HEK293 (cell line): ENCODE measurements around the gene SEM1.

Experiments
- CTCF ChIA-PET: fragments of 350-600 bp; formaldehyde crosslinking; extraction: SDS; loops from one replicate; lab custom pipeline; 2021; ENCODE audit warnings: antibody characterized with exemption; lab: Yijun Ruan, JAX
- POLR2A ChIA-PET: fragments of 300-600 bp; formaldehyde crosslinking; extraction: SDS; loops from one replicate; lab custom pipeline; 2020; ENCODE audit warnings: antibody characterized with exemption, inconsistent platforms; lab: Yijun Ruan, JAX
- H3K27ac ChIP-seq: fragments of 200-500 bp; sonication (Bioruptor generic); 2 replicates; pipeline ENCODE4 v1.5.1; 2014; ENCODE audit warnings: low read depth, low read length, control low read depth, inconsistent platforms; ENCODE audit errors: extremely low read depth
- H3K36me3 ChIP-seq, 2 experiments: fragments of 200-500 bp in 1 of 2; sonication (Bioruptor generic) in 1 of 2; 1 replicate in 1 of 2; 2 replicates in 1 of 2; pipeline ENCODE4 v1.5.1; 2014 to 2017; ENCODE audit warnings: inconsistent platforms in 2 of 2, low read length in 2 of 2; ENCODE audit not compliant: control insufficient read depth in 2 of 2, insufficient read depth in 1 of 2
- H3K4me1 ChIP-seq: fragments of 200-500 bp; sonication (Bioruptor generic); 2 replicates; pipeline ENCODE4 v1.5.1; 2014; ENCODE audit warnings: mild to moderate bottlenecking, low read length, inconsistent platforms; ENCODE audit not compliant: control insufficient read depth, insufficient read depth
- H3K4me3 ChIP-seq: 2 replicates; pipeline ENCODE4 v1.5.1; 2011; ENCODE audit warnings: low read depth, mild to moderate bottlenecking, control low read depth, low read length, moderate library complexity
- H3K9me3 ChIP-seq: fragments of 200-500 bp; sonication (Bioruptor generic); 2 replicates; pipeline ENCODE4 v1.5.1; 2014; ENCODE audit warnings: low read depth, low read length, inconsistent platforms; ENCODE audit not compliant: control insufficient read depth, insufficient read depth
- IKZF3 ChIP-seq: fragments of 450-650 bp; IDR thresholded peaks from 2 replicates; pipeline ENCODE4 v1.5.0; 2018; ENCODE audit warnings: missing biosample characterization, mild to moderate bottlenecking, missing genetic modification characterization, moderate library complexity
- KLF1 ChIP-seq: fragments of 450-650 bp; formaldehyde crosslinking; IDR thresholded peaks from 2 replicates; pipeline ENCODE4 v1.5.1; 2016; ENCODE audit warnings: missing biosample characterization, missing genetic modification characterization
- MEIS1 ChIP-seq: sonication (generic); formaldehyde crosslinking; IDR thresholded peaks from 2 replicates; pipeline ENCODE4 v1.8.1; 2022; ENCODE audit warnings: missing genetic modification reagents, mild to moderate bottlenecking, borderline replicate concordance
- OSR2 ChIP-seq: fragments of 450-650 bp; formaldehyde crosslinking; IDR thresholded peaks from 2 replicates; pipeline ENCODE4 v1.5.1; 2016; ENCODE audit warnings: missing biosample characterization, missing genetic modification characterization
- ZBTB48 ChIP-seq: fragments of 450-650 bp; formaldehyde crosslinking; IDR thresholded peaks from 2 replicates; pipeline ENCODE4 v1.5.1; 2016; ENCODE audit warnings: missing biosample characterization, missing genetic modification characterization
- ZBTB7A ChIP-seq: fragments of 450-650 bp; formaldehyde crosslinking; IDR thresholded peaks from 2 replicates; pipeline ENCODE4 v1.5.1; 2016; ENCODE audit warnings: low read depth, missing biosample characterization, missing genetic modification characterization
- ZFHX2 ChIP-seq: fragments of 450-650 bp; formaldehyde crosslinking; conservative IDR thresholded peaks from 2 replicates; pipeline ENCODE4 v1.5.1; 2016; ENCODE audit warnings: missing biosample characterization, missing genetic modification characterization
- ZNF10 ChIP-seq: fragments of 450-650 bp; formaldehyde crosslinking; IDR thresholded peaks from 2 replicates; pipeline ENCODE4 v1.5.1; 2017; ENCODE audit warnings: missing biosample characterization, missing genetic modification characterization
- ZNF157 ChIP-seq: fragments of 450-650 bp; formaldehyde crosslinking; IDR thresholded peaks from 2 replicates; pipeline ENCODE4 v1.5.1; 2016; ENCODE audit warnings: missing biosample characterization, missing genetic modification characterization
- ZNF292 ChIP-seq: fragments of 450-650 bp; formaldehyde crosslinking; IDR thresholded peaks from 2 replicates; pipeline ENCODE4 v1.5.1; 2016; ENCODE audit warnings: low read depth, missing biosample characterization, missing genetic modification characterization, borderline replicate concordance
- ZNF366 ChIP-seq: fragments of 450-650 bp; formaldehyde crosslinking; conservative IDR thresholded peaks from 2 replicates; pipeline ENCODE4 v1.5.1; 2016; ENCODE audit warnings: missing biosample characterization, missing genetic modification characterization
- ZNF549 ChIP-seq: fragments of 450-650 bp; IDR thresholded peaks from 2 replicates; pipeline ENCODE4 v1.5.1; 2018; ENCODE audit warnings: missing biosample characterization, missing genetic modification characterization, mild to moderate bottlenecking, inconsistent platforms, moderate library complexity
- ZNF555 ChIP-seq: fragments of 450-650 bp; formaldehyde crosslinking; conservative IDR thresholded peaks from 2 replicates; pipeline ENCODE4 v1.5.1; 2017; ENCODE audit warnings: missing biosample characterization, mild to moderate bottlenecking, missing genetic modification characterization, inconsistent platforms
- ZNF610 ChIP-seq: fragments of 450-650 bp; formaldehyde crosslinking; IDR thresholded peaks from 2 replicates; pipeline ENCODE4 v1.5.1; 2016; ENCODE audit warnings: missing biosample characterization, missing genetic modification characterization, borderline replicate concordance
- TF ChIP-seq, protein P1 (sequence below): fragments of 450-650 bp; formaldehyde crosslinking; IDR thresholded peaks from 2 replicates; pipeline ENCODE4 v1.5.1; 2016; ENCODE audit warnings: missing biosample characterization, missing genetic modification characterization
- TF ChIP-seq, protein P2 (sequence below): fragments of 450-650 bp; formaldehyde crosslinking; IDR thresholded peaks from 2 replicates; pipeline ENCODE4 v1.5.1; 2017; ENCODE audit warnings: missing biosample characterization, missing genetic modification characterization
- TF ChIP-seq, protein P3 (sequence below): fragments of 450-650 bp; formaldehyde crosslinking; IDR thresholded peaks from 2 replicates; pipeline ENCODE4 v1.5.1; 2016; ENCODE audit warnings: missing biosample characterization, missing genetic modification characterization
- TF ChIP-seq, protein P4 (sequence below): fragments of 450-650 bp; formaldehyde crosslinking; IDR thresholded peaks from 2 replicates; pipeline ENCODE4 v1.5.1; 2017; ENCODE audit warnings: missing biosample characterization, missing genetic modification characterization

SEM1 gene

DNA sequence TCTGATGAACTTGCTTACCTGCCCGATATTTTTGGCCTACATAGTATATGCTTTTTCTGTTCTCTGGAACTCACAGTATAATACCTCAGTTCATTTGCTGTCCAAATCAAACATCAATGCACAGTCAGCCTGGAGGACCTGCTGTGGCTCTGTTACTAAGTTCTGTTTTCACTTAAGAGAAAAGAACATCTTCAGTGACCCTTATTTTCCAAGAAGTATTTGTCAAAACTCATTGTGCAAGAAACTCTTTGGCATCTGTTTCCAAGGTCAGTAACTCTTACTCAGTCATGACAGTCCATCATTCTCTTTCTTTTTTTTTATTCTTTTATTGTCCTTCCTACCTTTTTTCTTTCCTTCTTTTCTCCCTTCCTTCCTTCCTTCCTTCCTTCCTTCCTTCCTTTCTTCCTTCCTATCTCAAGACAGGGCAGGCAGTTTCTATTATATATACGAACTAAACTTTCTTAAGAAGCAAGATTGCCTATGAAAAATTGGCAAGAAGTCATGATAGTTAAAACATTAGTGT is 37.8 kb upstream of the SEM1 start:
- Histone ChIP-seq H3K4me3 (no peak overlapping the region), H3K27ac (no peak overlapping the region), H3K36me3 (no peaks in the 10 kb centered on the region), H3K4me1 (no peaks in the 10 kb centered on the region)
- ChIA-PET CTCF (no interaction called here), POLR2A (no interaction called here)
- TF ChIP-seq ZNF366 (peak; percentile 47; the same call in 1 of the 2 replicates), OSR2 (tag by site-specific recombination) (no peak), KLF1 (tag by site-specific recombination) (no peak)
- TF ChIP-seq, all 188 proteins: peak for 1
- H3K9me3 ChIP-seq: no peaks in the 10 kb centered on the region

DNA sequence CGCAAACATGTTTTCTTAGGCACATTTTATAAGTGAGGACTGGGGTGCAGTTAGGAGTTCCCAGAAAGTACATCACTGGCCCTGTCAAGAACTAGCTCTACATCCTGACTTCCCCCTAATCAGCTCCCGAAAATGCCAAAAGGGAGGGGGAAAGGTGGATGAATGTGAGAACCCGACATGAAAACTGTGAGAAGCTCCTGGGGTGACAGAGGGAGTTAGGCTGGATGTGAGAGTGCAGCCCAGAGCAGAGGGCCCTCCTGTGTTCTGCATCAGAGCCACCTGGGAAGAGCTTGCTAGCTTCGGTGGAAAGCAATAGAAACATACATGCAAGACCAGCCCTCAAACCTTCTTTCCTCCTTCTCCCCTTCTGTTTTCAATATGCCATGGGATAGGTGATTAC is 30.5 kb upstream of the SEM1 start:
- Histone ChIP-seq H3K36me3 (no peaks in the 10 kb centered on the region), H3K4me3 (no peak overlapping the region), H3K4me1 (peaks cover 4% of the 10 kb centered on the region; the same call in 1 of the 2 replicates), H3K27ac (no peak overlapping the region), H3K9me3 (no peaks in the 10 kb centered on the region)
- no peak for TF ChIP-seq ZNF555
- TF ChIP-seq ZNF10: no peak
- no peak for TF ChIP-seq ZBTB7A (tag by site-specific recombination)
- TF ChIP-seq, protein P1, sequence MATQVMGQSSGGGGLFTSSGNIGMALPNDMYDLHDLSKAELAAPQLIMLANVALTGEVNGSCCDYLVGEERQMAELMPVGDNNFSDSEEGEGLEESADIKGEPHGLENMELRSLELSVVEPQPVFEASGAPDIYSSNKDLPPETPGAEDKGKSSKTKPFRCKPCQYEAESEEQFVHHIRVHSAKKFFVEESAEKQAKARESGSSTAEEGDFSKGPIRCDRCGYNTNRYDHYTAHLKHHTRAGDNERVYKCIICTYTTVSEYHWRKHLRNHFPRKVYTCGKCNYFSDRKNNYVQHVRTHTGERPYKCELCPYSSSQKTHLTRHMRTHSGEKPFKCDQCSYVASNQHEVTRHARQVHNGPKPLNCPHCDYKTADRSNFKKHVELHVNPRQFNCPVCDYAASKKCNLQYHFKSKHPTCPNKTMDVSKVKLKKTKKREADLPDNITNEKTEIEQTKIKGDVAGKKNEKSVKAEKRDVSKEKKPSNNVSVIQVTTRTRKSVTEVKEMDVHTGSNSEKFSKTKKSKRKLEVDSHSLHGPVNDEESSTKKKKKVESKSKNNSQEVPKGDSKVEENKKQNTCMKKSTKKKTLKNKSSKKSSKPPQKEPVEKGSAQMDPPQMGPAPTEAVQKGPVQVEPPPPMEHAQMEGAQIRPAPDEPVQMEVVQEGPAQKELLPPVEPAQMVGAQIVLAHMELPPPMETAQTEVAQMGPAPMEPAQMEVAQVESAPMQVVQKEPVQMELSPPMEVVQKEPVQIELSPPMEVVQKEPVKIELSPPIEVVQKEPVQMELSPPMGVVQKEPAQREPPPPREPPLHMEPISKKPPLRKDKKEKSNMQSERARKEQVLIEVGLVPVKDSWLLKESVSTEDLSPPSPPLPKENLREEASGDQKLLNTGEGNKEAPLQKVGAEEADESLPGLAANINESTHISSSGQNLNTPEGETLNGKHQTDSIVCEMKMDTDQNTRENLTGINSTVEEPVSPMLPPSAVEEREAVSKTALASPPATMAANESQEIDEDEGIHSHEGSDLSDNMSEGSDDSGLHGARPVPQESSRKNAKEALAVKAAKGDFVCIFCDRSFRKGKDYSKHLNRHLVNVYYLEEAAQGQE (tag by site-specific recombination): no peak
- no peak for TF ChIP-seq ZNF292 (tag by site-specific recombination)
- TF ChIP-seq, protein P2, sequence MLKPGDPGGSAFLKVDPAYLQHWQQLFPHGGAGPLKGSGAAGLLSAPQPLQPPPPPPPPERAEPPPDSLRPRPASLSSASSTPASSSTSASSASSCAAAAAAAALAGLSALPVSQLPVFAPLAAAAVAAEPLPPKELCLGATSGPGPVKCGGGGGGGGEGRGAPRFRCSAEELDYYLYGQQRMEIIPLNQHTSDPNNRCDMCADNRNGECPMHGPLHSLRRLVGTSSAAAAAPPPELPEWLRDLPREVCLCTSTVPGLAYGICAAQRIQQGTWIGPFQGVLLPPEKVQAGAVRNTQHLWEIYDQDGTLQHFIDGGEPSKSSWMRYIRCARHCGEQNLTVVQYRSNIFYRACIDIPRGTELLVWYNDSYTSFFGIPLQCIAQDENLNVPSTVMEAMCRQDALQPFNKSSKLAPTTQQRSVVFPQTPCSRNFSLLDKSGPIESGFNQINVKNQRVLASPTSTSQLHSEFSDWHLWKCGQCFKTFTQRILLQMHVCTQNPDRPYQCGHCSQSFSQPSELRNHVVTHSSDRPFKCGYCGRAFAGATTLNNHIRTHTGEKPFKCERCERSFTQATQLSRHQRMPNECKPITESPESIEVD (tag by site-specific recombination): no peak
- TF ChIP-seq MEIS1: no peak
- no peak for TF ChIP-seq ZNF549 (tag by site-specific recombination)
- TF ChIP-seq, protein P3, sequence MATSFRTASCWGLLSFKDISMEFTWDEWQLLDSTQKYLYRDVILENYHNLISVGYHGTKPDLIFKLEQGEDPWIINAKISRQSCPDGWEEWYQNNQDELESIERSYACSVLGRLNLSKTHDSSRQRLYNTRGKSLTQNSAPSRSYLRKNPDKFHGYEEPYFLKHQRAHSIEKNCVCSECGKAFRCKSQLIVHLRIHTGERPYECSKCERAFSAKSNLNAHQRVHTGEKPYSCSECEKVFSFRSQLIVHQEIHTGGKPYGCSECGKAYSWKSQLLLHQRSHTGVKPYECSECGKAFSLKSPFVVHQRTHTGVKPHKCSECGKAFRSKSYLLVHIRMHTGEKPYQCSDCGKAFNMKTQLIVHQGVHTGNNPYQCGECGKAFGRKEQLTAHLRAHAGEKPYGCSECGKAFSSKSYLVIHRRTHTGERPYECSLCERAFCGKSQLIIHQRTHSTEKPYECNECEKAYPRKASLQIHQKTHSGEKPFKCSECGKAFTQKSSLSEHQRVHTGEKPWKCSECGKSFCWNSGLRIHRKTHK (tag by site-specific recombination): no peak
- no peak for TF ChIP-seq ZFHX2 (tag by site-specific recombination)
- no peak for TF ChIP-seq ZNF610
- TF ChIP-seq IKZF3 (tag by site-specific recombination): no peak
- no peak for TF ChIP-seq ZNF157
- POLR2A ChIA-PET: no interaction called here
- CTCF ChIA-PET: no interaction called here

DNA sequence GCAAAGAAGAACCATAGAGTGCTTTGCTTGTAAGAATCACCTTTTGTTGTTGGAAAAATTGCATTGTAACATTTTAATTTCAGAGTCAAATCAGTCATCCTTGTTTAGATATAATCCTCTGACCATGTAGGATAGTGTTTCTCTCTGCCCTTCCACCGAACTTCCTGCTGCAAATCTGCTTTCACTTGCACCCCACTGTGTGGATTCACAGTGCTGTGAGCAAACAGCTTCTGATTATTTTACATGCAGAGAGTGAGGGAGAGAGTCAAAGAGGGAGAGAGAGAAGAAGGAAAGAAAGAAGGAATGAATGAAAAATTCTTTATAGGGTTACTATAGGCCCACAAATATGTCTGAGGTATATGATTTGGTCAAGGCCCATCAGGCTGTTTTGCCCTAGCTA is 30.0 kb upstream of the SEM1 start:
- ChIA-PET POLR2A (no interaction called here), CTCF (no interaction called here)
- no peak overlapping the region for H3K27ac ChIP-seq
- TF ChIP-seq, protein P2 (tag by site-specific recombination): no peak
- TF ChIP-seq, protein P4, sequence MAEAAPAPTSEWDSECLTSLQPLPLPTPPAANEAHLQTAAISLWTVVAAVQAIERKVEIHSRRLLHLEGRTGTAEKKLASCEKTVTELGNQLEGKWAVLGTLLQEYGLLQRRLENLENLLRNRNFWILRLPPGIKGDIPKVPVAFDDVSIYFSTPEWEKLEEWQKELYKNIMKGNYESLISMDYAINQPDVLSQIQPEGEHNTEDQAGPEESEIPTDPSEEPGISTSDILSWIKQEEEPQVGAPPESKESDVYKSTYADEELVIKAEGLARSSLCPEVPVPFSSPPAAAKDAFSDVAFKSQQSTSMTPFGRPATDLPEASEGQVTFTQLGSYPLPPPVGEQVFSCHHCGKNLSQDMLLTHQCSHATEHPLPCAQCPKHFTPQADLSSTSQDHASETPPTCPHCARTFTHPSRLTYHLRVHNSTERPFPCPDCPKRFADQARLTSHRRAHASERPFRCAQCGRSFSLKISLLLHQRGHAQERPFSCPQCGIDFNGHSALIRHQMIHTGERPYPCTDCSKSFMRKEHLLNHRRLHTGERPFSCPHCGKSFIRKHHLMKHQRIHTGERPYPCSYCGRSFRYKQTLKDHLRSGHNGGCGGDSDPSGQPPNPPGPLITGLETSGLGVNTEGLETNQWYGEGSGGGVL (tag by site-specific recombination): no peak
- TF ChIP-seq MEIS1: no peak
- no peak for TF ChIP-seq ZBTB48 (tag by site-specific recombination)

More for the DNA sequence above, 30.0 kb upstream of the SEM1 start:
- Histone ChIP-seq H3K36me3 (no peaks in the 10 kb centered on the region), H3K9me3 (no peaks in the 10 kb centered on the region), H3K4me3 (no peak overlapping the region), H3K4me1 (peaks cover 4% of the 10 kb centered on the region; the same call in 1 of the 2 replicates)
